HTR-8/SVneo (cell line): ENCODE measurements around the gene ATG9B.

Experiments used
- DNase-seq: peaks from one replicate; pipeline ENCODE4 v3.0.0; 2011; ENCODE audit warnings: low spot score, mixed read lengths; ENCODE audit not compliant: insufficient read length
- FAIRE-seq: peaks from 2 replicates; lab custom pipeline; 2011; peaks lifted over from hg19 to GRCh38; lab: Jason Lieb, UNC

Gene ATG9B

DNA sequence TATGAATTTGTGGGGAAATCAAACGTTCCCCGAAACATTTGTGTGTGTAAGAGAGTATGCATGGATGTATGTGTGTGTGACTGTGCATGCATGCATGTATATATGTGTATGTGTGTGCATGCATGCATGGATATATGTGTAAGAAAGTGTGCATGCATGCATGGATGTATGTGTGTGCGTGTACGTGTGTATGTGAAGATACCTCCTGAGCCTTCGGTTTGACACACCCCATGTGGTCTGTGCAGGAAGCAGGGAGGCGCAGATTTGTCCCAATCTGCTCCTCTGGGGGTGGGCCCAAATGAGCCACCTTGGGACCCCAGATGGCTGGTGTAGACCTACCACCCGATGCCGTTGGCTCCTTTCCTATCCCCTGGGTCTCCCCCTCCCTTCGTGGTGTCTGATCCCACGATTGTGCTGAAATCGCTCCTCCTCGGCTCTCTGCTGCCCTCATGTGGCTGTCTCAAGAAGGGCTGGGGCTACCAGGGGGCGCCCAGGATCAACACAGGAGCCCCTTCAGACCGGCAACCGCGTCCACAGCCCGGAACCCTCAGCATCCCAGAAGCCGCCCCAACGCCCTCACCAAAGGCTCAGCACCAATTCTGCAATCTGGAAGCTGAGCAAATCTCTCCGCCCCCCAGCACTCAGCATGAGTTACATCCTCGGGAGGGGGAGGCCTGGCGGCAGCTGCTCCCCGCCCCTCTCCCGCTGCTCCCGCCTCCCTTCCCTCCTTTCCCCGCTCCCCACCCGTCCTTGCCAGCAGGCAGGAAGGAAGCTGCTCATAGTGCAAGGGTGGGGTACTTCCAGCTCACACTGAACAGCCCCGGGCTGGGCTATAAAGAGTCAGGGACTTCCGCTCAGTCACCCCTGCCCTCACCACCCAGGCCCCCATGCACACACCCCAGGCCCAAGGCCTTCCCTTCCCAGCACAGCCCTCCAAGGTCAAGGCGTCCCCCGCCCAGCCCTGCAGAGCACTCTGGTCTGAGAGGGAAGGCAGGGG lies 35.8 kb downstream of the ATG9B start:
- FAIRE-seq (no peak), DNase-seq (peak; percentile 67)

DNA sequence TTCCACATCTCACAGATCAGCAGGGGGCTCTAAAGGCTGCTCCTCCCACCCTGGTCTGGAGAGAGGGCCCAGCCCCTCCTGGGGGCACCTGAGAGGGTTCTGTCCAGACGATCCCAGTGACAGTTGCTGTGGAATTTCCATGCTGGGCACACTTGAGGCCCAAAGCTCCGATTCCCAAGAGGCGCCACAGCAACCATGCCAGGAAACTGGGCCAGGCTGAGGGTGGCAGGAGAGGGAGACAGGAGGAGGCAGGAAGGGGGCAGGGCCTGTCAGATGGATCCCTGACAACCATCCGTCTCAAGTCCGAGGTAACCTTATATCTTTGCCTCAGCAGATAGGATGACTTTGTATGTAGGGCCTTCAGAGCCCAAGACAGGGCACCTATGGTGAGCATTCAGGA lies 37.7 kb downstream of the ATG9B start:
- no peak for DNase-seq
- no peak for FAIRE-seq

DNA sequence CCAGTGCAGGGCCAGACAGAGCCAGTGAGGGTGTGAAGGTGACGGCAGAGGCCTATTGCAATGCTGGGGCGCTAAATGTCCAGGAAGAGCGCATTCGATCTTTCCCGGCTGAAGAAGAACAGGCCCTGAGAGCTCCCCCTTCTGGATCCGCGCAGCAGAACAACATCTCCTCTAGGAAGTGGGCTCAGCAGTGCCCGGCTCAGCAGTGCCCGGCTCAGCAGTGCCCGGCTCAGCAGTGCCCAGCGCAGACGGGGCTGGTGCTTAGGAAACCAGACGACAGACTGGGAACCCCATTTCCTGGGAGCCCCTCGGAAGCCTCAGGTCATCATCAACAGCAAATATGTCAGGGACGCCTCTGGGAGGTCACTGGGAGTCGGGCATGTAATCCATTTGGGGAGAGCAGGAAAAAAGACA lies 38.2 kb downstream of the ATG9B start:
- FAIRE-seq (no peak), DNase-seq (peak; percentile 33)

DNA sequence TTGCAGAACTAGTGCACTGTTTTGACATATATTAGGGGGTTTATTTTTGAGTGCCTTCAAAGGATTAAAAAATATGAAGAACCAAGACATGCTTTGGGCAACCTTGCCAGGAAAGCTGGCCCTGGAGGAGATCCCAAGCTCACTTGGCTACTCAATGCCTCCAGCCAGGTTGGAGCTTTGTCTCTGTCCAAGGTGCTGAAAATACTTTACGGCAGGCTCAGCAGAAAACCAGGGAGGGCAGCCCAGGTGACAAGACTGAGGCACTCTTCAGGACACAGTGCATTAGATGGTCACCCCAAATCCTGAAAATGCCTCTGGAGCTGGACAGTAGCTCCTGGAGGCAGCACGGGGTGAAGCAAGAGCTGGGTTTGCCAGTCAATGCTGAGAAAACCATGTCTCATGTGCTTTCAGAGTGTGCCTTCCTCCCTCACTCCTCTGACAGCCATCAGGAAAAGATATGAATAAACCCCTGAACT lies 40.4 kb downstream of the ATG9B start:
- DNase-seq (no peak), FAIRE-seq (no peak)

DNA sequence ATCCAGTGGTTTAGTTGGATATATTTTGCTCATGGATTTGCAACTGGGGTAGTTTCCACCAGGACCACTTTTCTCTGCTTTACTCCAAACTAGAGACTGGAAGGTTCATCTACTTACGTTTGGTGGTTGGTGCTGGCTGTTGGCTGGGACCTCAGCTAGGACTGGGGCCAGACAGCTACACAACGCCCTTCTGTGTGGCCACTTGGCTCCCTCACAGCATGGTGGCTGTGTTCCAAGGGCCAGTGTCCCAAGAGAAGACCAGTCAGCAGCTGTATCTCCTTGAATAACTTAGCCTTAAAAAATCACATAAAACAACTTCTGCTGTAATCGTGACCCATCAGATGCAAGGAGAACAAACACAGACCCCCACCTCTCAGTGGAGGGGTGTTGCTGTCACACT lies 41.9 kb downstream of the ATG9B start:
- FAIRE-seq (no peak), DNase-seq (no peak)

DNA sequence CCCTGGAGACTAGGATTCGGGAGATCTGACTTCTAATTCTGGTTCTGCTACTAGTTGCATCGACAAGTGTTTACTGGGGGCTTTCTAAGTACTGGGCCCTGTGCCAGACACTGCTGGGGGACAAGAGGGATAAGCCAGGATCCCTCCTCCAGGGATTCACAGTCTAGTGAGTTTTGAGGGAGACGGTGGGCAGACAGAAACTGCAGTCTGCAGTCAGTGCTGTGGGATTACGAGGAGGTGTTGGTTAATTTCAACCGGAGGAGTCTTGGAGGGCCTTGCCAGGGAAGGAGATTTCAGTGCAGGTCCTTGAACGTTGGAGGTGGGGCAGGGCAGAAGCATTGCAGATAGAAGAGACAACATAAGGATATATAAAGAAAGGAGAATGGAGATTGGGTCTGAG lies 42.6 kb downstream of the ATG9B start:
- FAIRE-seq (no peak), DNase-seq (no peak)

DNA sequence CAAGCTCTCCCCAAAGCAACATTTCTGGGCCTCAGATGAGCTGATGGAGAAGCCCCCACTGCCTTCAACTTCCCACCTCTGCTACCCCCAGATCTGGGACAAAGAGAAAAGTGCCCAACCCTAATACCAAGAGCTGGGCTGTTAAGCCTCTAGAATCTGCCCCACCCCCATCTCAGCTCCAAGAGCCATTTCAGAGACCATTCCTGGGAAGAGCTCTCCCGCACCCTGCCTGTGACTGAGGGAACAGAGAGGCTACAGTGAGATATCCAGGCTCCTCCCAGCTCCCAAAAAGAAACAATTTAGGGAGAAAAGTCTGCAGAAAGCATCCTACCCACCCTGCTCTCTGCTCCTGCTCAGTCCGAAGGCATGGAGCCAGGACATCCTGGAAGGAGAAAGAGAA lies 43.6 kb downstream of the ATG9B start:
- DNase-seq, result no peak
- no peak for FAIRE-seq

DNA sequence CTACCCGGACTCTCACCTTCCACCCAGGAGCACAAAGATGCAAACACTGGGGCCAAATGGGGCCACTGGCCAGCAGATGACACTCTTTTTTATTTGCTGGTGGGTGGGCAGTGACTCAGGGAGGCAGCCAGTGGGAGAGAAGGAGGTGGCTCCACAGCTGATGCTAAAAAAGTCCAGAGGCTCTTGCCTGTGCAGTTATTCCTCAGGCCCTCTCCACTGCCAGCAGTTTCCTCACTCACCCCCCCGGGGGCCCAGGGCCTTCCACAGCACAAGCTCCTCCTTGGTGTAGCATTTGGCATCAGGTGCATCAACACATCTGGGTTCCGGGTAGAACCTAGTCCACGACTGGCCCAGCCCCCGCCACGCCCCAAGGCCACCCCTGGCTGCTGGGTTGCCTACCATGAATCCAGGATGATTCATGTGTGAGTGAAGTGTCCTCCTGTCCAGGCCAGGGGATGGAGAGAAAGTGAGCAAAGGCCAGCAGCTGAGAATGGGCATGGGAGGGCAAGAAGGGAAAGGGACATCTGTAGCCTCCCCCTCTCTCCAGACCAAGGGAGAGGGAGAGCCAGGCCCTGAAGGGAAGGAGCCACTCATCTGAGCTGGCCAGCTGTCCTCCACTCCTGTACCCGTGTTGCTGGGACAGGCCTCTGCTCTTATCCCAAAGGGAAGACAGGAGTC lies 44.4 kb downstream of the ATG9B start:
- FAIRE-seq (no peak), DNase-seq (no peak)

DNA sequence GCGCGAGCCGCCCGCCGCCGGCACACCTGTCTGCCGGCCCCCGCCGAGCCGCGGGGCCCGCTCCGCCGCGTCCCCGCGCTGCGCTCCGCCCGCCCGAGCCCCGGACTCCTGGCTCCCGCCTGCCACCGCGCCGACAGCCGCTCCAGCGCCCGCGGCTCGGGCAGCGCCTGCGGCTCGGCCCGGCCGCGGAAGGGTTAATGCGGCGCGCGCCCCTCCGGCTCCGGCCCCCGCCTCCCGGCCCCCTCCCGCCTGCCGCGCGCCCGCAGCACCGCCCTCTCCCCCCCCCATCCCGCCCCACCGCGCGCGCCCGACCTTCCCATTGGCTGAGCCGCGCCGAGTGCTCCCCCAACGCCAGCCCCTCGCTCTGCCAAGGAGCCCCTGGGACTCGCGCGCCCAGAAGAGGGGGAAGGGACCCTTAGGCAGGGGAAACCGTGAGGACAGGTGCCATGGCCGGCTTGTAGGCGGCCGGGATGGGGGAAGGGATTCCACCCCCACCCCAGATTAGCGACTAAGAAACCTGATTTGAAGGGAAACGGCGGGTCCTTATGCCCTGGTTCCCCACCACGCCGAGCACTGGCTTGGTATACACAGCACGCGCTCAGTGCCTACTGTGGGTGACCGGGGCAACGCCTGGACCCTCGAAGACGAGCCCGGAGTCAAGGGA lies 46.0 kb downstream of the ATG9B start, which contains the start of gene KCNH2:
TSS of gene KCNH2 (minus strand) at position 196 of the 664 bp plus-strand sequence. CDS start 408 bp downstream, outside the sequence.
- FAIRE-seq, result no peak
- peak; percentile 40 for DNase-seq

DNA sequence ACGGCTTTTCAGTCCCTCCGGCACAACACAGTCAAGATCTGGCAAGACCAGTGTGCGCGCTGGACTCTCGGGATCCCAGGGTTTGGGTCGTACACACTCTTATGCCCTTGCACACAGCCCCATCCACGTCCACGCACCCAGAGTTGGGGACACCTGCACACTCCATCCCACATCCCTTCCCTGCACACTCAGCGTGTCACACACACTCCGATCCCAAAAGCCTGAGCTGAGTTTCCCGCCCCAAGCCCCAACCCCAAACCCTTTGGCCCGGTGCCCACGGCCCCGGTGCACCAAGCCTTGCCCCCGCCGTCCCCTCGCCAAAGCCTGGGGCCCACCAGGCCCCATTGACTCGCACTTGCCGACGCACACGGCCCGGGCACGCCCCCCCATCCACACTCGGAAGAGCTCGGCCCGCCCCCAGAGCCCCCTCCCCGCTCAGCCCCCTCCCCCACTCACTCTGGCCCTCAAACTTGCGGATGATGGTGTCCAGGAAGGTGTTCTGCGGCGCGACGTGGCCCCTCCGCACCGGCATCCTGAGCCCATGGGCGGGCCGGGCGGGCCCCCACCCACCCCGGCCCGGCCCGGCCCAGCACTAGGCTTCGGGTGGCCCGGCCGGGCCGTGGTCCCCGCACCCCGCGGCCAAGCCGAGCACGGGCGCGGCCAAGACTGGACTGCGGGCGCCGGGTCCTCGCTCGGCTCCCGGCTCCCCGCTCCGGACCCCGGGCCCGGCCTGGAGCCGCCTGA lies 46.7 kb downstream of the ATG9B start:
- FAIRE-seq (no peak), DNase-seq (no peak)

DNA sequence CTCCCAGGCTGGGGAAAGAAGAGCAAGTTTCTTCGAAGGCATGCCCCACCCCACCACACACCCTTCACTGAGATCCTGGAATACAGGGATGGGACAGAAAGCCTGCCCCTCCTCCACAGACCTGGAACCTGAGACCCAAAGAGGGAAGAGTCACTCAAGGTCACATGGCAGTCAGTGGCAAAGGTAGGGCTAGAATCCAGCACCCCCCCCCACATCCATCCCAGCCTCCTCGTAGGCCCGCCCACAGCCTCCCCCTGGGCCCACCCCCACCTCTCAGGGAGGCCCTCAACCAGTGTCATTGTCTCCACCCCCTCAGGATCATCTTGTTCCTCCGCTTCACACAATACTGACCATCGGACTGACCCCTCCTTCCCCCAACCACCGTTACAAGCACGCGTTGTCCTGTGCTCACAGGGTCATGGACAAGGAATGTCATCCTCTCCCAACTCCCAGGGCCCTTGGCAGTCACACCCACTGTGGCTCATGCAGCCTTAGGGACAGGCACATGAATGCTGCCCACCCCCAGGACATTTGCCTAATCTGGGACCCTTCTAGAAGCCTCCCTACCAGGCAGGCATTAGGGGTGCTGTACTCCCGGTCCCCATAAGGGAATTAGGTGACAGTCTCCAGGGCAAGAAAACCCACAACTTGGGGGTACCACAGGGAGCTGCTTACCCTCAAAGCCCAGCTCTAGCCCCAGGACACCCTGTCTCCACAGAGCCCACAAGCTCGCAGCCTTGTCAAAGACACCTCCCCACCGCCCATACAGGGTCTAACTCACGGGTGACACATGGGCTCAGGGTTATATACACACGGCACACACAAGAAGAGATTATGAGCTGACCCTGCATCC lies 47.5 kb downstream of the ATG9B start:
- no peak for DNase-seq
- FAIRE-seq, result no peak

DNA sequence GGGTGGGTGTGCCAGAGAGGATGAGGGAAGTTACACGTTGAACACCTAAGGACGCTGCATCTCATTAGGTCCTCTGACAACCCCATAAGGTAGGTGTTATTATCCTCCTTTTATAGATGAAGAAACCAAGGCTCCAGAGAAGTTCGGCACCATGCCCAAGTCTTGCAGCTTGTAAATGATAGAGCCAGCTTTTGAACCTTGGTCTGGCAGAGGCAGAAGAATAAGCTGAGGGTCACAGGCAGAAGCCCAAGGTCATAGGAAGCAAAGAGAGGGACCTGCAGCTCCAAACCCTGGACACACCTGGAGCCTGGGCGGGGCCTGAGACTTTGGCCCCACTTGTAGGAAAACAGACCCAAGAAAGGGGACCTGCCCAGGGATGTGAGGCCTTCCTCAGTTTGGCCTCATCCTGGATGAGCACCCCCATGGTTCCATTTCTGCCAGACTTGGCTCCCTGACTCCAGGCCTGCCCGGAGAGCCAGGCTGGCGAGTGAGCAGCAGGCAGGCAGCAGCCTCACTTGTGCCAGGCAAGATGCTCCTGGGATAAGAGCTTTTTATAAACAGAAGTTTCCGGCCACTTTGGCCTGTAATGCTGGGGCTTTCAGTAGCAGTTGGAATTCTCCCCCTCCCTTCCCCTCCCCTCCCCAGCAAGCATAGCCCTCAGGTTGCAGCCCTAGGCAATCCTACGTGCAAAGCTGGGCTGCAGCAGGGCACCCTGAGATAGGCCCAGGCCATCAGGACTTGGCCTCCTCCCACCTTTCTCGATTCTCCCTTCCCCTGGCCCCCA lies 48.6 kb downstream of the ATG9B start:
- FAIRE-seq, result no peak

DNA sequence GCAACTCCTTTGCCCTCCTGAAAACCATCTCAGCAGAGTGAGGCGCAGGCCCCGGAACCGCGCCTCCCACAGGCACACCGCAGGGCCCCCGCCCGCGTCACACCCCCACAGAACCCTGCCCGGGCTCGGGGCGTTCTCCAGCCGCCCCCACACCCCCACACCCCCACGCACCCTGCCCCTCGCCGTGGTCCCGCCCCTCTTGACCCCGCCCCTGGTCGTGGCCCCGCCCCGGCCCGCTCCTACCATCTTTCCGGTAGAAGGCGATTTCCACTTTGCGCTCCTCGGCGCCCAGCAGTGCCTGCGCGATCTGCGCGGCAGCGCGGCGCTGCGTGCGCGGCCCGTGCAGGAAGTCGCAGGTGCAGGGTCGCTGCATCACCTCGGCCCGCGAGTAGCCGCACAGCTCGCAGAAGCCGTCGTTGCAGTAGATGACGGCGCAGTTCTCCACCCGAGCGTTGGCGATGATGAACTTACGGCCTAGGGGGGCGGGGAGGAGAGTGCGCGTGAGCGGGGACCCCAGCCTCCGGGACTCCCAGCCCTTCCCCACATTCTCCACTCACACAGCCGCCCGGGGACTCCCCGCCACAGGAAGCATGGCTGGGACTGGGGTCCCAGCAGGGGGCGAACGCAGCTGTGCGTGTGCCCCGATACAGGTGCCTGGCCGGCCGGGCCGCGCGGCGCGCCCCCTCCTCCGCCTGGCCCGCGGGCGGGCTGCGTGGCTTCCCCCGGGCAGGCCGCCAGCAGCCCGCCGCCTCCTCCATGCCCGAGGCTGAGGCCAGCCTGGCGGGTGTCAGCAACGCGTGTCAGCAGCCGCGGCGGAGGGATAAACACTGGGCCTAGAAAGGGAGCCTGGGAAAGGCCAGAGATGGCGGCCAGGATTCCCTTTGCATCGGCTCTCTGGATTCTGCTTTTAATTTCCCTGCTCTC lies 49.6 kb downstream of the ATG9B start:
- FAIRE-seq (no peak), DNase-seq (no peak)

More for the DNA sequence above, 48.6 kb downstream of the ATG9B start:
- DNase-seq, result no peak

DNA sequence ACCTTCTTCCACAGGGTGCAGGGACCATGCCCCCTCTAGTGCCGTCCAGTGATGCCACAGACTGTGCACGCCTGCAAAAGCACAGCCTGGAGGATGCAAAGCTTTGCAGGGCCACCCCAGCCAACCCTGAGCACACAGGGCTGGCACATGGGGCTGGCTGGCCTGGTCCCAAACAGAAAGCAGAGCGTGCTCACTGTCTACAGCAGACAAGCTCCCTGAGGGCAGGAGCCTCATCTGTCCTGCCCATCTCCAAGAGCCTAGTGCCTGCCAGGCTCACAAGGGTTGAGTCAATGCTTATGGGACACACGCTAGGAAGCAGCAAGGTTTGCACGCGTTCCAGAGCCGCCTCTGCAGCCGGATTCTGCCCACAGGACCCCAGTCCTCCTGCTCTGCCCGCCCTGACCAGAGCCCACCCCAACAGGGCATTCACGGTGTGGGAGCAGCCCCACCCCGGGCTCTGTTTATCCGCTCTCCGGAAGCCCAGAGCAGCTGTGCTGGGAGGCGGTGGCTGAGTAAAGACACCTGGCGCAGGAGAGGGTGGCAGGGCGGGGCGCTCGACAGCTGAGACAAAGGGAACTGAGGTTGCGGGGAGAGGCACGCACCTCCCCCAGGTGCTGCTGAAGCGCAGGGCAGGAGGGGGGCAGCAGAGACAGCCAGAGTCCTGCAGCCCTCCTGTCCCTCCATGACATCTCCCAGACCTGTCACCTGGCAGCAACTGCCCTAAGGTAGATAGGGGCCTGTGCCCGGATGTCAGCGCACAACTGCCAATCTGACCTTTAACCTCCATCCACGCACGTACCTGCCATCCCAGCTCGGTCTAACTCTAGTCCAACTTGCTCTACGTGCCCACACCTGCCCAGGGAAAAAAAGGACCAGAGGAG lies 50.5 kb downstream of the ATG9B start:
- DNase-seq, result no peak
- no peak for FAIRE-seq

DNA sequence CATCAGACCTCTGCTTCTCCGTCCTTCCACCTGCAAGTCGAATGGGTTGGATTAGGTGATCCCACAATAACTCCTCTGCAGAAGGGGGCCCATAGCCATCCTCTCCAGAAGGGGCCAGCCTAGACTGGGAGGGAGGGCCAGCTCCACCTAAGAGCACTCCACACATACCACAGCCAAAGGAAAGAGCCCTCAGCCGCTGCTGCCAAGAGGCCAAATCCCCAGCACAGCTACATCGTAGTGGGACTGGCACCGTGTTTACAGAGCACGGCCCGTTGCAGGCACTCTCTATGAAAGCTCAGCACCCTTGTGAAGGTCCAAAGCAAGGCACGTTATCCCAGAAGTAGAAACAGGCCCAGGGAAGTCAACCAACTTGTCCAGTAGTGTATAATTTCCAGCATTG lies 51.6 kb downstream of the ATG9B start:
- no peak for FAIRE-seq
- DNase-seq, result no peak

DNA sequence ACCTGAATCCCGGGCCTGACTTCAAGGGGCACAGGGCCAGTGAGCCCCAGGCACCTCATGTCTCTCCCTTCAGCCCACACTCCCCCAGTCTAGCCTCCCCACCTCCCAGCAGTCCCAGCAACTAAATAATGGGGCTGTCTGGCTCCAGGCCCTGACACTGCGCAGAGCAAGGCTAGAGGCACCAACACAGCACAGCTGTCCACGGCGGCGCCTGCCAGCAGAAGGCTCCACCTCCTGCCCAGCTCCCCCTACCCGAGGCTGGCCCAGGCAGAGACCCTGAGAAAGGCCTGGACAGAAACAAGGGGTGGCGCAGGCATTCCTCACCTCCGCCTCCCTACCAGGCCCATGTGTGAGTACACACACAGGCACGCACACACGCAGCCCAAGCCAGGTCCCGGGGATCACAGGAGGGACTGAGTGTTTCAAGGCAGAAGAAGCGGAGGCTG lies 52.2 kb downstream of the ATG9B start:
- DNase-seq, result no peak
- FAIRE-seq, result no peak
